Keratinocyte (primary cell): Measurements from ENCODE around the gene BCL2.

Experiments
- EZH2 ChIP-seq: IDR thresholded peaks from one replicate; pipeline ENCODE4 v1.6.1; 2012; ENCODE audit warnings: inconsistent platforms, mild to moderate bottlenecking, low read length, moderate library complexity
- TF ChIP-seq, protein P1 (sequence below), 3 experiments: IDR thresholded peaks in 1 of 3; conservative IDR thresholded peaks in 1 of 3; optimal IDR thresholded peaks in 1 of 3; 2 replicates in 2 of 3; 3 replicates in 1 of 3; pipeline versions ENCODE3 to v1.5.1; 2011; ENCODE audit warnings: low read length in 3 of 3, mild to moderate bottlenecking in 3 of 3, moderate library complexity in 2 of 3, control low read depth in 1 of 3, inconsistent platforms in 1 of 3; ENCODE audit not compliant: insufficient read depth in 2 of 3; ENCODE audit errors: extremely low read depth in 1 of 3

DNA sequence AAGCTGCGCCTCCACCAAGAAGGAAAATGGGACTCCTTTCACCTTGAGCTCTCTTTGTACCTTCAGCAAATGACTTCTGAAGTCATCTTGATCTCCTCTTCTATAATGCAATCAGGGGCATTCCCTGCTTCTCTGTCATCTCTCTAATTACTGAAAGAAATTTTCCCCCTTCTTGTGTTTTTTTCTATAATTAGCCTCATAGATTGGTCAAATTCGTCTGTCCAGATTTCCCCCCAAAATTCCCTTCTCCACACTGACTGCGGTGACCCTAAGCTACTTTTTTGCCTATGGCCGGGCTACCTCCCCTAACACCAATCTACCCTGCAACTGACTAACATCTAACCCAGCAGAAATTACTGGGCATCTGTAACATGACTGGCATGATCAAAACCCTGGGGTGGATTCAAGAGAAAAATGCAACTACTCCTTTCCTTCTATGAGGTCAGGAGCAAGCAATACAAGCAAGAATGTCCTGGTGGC, 168.6 kb downstream of the BCL2 start:
- TF ChIP-seq EZH2: no peak
- TF ChIP-seq, protein P1, sequence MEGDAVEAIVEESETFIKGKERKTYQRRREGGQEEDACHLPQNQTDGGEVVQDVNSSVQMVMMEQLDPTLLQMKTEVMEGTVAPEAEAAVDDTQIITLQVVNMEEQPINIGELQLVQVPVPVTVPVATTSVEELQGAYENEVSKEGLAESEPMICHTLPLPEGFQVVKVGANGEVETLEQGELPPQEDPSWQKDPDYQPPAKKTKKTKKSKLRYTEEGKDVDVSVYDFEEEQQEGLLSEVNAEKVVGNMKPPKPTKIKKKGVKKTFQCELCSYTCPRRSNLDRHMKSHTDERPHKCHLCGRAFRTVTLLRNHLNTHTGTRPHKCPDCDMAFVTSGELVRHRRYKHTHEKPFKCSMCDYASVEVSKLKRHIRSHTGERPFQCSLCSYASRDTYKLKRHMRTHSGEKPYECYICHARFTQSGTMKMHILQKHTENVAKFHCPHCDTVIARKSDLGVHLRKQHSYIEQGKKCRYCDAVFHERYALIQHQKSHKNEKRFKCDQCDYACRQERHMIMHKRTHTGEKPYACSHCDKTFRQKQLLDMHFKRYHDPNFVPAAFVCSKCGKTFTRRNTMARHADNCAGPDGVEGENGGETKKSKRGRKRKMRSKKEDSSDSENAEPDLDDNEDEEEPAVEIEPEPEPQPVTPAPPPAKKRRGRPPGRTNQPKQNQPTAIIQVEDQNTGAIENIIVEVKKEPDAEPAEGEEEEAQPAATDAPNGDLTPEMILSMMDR (optimal IDR thresholded peaks at IDR 0.05 in 1 of 3, IDR thresholded peaks at IDR 0.05 in 1 of 3, conservative IDR thresholded peaks at IDR 0.05 in 1 of 3; ENCODE audit: extremely low read depth in 1 of 3, insufficient read depth in 2 of 3, low read length in 3 of 3): no peak
